ENCODE data around the gene HECTD2.

Gene HECTD2

DNA sequence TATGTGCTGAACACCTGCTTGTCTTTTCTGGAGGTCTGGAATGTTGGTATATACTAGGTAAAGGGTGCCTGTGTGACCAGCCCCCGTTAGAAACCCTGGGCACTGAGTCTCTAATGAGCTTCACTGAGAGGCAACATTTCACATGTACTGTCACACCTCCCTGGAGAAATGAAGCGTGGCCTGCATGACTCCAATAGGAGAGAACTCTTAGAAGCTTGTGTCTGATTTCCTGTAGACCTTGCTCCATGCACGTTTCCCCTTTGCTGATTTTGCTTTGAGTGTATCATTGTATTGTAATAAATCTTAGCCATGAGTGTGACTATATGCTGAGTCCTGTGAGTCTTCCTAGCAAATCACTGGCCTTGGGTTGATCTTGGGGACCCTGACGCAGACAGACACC lies 139.9 kb downstream of the HECTD2 start:
- Histone ChIP-seq H3K4me3 (no peak overlapping the region), H3K36me3 (ENCODE audit: insufficient read depth, low read length) (no peaks in the 10 kb centered on the region), H3K9me3 (ENCODE audit: low read depth, low read length) (no peaks in the 10 kb centered on the region), H3K27ac (no peak overlapping the region), H3K9ac (ENCODE audit: insufficient read length) (no peak overlapping the region)
- DNase-seq (ENCODE audit: low read depth, low spot score), result no peak
- TF ChIP-seq EZH2 (IDR thresholded peaks at IDR 0.05), result no peak
- TF ChIP-seq POLR2AphosphoS5 (IDR thresholded peaks at IDR 0.05; ENCODE audit: borderline replicate concordance, low read depth, low read length), result no peak
- no peak for TF ChIP-seq FOXP2 (optimal IDR thresholded peaks at IDR 0.05; ENCODE audit: control extremely low read depth, extremely low read length, insufficient read depth)

- Histone ChIP-seq H3K36me3 (ENCODE audit: insufficient read depth, low read length) (no peaks in the 10 kb centered on the region), H3K4me3 (no peak overlapping the region), H3K27ac (no peak overlapping the region), H3K9ac (ENCODE audit: insufficient read length) (no peak overlapping the region), H3K9me3 (ENCODE audit: low read depth, low read length) (no peaks in the 10 kb centered on the region)
- TF ChIP-seq EZH2 (IDR thresholded peaks at IDR 0.05) (no peak), POLR2AphosphoS5 (IDR thresholded peaks at IDR 0.05; ENCODE audit: borderline replicate concordance, low read depth, low read length) (no peak), FOXP2 (optimal IDR thresholded peaks at IDR 0.05; ENCODE audit: control extremely low read depth, extremely low read length, insufficient read depth) (no peak)
- DNase-seq (ENCODE audit: low read depth, low spot score), result no peak
Observed at GRCh38 chr10:91551856-91552255, 141.7 kb downstream of the HECTD2 start.

DNA sequence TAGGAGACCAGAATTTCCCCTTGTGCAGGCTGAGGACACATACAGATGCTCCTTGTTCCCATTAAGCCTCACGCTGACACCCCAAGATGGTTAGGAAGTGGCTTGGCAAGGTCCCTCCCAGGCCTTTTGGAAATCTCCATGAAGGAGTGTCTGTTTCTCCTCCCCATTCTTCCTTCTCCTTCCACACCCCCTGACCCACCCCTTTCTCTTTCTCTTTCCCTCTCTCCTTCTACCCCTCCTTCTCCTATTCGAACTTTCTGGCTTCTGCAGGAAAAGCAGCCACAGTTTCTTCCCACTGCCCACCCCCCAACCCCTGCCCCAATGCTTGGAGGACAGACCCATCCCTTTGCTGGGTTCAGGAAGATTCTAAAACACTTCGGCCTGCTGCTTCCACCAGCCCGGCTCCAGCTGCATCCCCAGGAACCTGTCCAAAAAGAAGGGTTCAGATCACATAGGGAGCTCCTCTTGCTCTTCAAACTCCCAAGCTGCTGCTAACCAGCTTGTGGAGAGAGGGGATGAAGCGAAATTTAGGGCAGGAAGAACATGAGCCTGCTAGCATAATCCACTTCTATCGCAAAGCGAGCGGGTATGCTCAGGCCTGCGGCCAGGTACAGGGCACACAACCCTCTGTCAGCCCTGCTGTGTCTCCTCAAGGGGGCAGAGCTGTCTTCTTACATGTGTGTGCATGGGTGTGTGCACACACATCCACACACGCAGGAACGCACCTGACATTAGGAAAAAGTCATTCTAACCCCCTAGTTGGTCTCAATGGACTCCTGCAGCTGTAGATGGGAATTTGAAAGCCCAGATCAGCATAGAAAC lies 142.3 kb downstream of the HECTD2 start:
- no peak for TF ChIP-seq FOXP2 (optimal IDR thresholded peaks at IDR 0.05; ENCODE audit: control extremely low read depth, extremely low read length, insufficient read depth)
- TF ChIP-seq EZH2 (IDR thresholded peaks at IDR 0.05), result no peak
- no peak for TF ChIP-seq POLR2AphosphoS5 (IDR thresholded peaks at IDR 0.05; ENCODE audit: borderline replicate concordance, low read depth, low read length)
- no peak for DNase-seq (ENCODE audit: low read depth, low spot score)
- no peak overlapping the region for H3K4me3 ChIP-seq
- H3K36me3 ChIP-seq (ENCODE audit: insufficient read depth, low read length), result no peaks in the 10 kb centered on the region
- no peak overlapping the region for H3K9ac ChIP-seq (ENCODE audit: insufficient read length)
- H3K27ac ChIP-seq, result no peak overlapping the region
- H3K9me3 ChIP-seq (ENCODE audit: low read depth, low read length), result no peaks in the 10 kb centered on the region

DNA sequence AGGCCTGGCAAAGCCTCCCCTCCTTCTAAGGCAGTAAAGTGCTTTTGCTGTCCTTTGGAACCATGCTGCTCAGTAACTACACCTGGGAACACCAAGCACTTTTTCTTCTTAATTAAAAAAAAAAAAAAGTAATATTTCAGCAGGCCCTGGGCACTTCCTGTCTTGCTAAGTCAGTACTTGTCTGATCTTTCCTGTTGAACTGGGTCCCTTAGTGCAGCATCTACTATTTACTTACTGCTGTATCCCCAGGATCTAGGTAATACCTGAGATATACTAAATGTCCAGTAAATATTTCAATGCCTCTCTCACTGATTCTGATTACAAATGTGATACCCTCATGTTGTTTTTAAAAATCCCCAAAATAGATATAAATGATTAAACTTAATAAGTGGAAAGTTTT lies 145.3 kb downstream of the HECTD2 start:
- TF ChIP-seq FOXP2 (optimal IDR thresholded peaks at IDR 0.05; ENCODE audit: control extremely low read depth, extremely low read length, insufficient read depth) (no peak), EZH2 (IDR thresholded peaks at IDR 0.05) (no peak)
- no peaks in the 10 kb centered on the region for H3K36me3 ChIP-seq (ENCODE audit: insufficient read depth, low read length)
- no peak overlapping the region for H3K9ac ChIP-seq (ENCODE audit: insufficient read length)
- no peaks in the 10 kb centered on the region for H3K9me3 ChIP-seq (ENCODE audit: low read depth, low read length)
- no peak overlapping the region for H3K4me3 ChIP-seq
- H3K27ac ChIP-seq, result no peak overlapping the region
- DNase-seq (ENCODE audit: low read depth, low spot score), result no peak

DNA sequence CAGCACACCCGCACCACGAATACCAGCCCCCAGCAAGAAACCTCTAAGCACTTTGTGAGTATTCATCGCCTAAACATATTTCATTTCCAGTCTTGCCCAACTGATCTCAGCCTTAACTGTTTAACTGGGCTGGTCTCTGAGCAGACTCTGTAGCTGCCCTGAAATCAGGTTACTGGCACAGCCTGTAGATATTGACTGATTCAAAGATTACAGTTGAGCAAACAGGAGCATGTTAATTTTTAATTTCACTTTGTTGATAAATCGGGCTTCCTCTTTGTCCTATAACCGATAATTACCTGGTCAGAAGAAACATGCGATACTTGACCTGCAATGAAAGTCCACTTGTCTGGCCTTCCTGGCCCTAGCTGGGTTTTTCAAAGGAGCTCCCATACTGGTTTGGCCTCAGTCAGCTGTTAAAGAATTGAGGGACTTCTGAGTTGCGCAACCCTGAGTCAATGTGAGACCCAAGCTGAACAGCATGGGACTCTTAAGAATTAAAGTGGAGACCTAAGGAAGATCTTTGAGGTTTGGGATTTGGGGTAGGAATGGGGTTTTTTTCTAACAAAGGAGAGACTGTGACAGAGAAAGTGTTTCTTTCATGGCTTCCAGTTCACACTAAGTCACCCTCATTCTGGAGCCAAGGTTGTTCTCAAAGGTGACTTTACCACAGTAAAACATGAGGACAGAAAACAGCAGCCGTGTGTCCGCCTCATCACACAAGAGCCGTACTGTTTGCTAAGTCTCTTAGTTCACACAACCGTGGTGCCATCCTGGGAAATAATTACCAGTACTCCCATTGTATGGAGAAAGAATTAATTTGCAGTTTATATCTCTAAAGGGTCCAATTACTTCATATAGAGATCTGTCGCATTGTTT lies 146.8 kb downstream of the HECTD2 start:
- Histone ChIP-seq H3K36me3 (ENCODE audit: insufficient read depth, low read length) (no peaks in the 10 kb centered on the region), H3K9me3 (ENCODE audit: low read depth, low read length) (no peaks in the 10 kb centered on the region), H3K27ac (peak overlapping the region; percentile 90), H3K4me3 (peak overlapping the region; percentile 51; the same call in 1 of the 2 replicates), H3K9ac (ENCODE audit: insufficient read length) (no peak overlapping the region)
- no peak for DNase-seq (ENCODE audit: low read depth, low spot score)
- TF ChIP-seq EZH2 (IDR thresholded peaks at IDR 0.05) (no peak), FOXP2 (optimal IDR thresholded peaks at IDR 0.05; ENCODE audit: control extremely low read depth, extremely low read length, insufficient read depth) (no peak), POLR2AphosphoS5 (IDR thresholded peaks at IDR 0.05; ENCODE audit: borderline replicate concordance, low read depth, low read length) (no peak)

GRCh38 chr10:91557651-91558111 lies 147.5 kb downstream of the HECTD2 start:
- TF ChIP-seq FOXP2 (optimal IDR thresholded peaks at IDR 0.05; ENCODE audit: control extremely low read depth, extremely low read length, insufficient read depth) (no peak), EZH2 (IDR thresholded peaks at IDR 0.05) (no peak), POLR2AphosphoS5 (IDR thresholded peaks at IDR 0.05; ENCODE audit: borderline replicate concordance, low read depth, low read length) (no peak)
- DNase-seq (ENCODE audit: low read depth, low spot score), result peak; percentile 28
- Histone ChIP-seq H3K4me3 (peak overlapping the region; percentile 51; the same call in 1 of the 2 replicates), H3K9me3 (ENCODE audit: low read depth, low read length) (no peaks in the 10 kb centered on the region), H3K27ac (peak overlapping the region; percentile 90), H3K9ac (ENCODE audit: insufficient read length) (no peak overlapping the region), H3K36me3 (ENCODE audit: insufficient read depth, low read length) (no peaks in the 10 kb centered on the region)

DNA sequence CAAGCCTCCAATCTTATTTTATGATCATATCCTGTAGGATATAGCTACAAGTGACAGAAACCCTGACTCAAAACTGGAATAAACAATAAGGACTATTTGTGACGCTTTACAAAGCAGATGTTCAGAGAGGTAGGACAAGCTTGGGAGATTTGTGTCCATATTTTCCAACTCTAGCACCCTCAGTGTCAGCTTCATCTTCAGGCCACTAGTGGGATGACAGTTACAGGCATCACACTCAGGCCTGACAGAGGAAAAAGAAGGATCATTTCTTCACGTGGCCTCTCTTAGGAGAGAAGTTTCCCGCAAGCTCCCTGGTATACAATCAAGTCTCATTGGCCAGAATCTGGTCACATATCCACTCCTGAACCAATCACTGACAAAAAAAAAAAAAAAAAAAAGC lies 148.3 kb downstream of the HECTD2 start:
- H3K9me3 ChIP-seq (ENCODE audit: low read depth, low read length), result no peaks in the 10 kb centered on the region
- H3K27ac ChIP-seq, result peak overlapping the region; percentile 90
- no peak for DNase-seq (ENCODE audit: low read depth, low spot score)
- no peak overlapping the region for H3K9ac ChIP-seq (ENCODE audit: insufficient read length)
- TF ChIP-seq FOXP2 (optimal IDR thresholded peaks at IDR 0.05; ENCODE audit: control extremely low read depth, extremely low read length, insufficient read depth) (no peak), EZH2 (IDR thresholded peaks at IDR 0.05) (no peak), POLR2AphosphoS5 (IDR thresholded peaks at IDR 0.05; ENCODE audit: borderline replicate concordance, low read depth, low read length) (no peak)
- H3K36me3 ChIP-seq (ENCODE audit: insufficient read depth, low read length), result no peaks in the 10 kb centered on the region
- no peak overlapping the region for H3K4me3 ChIP-seq

- H3K9me3 ChIP-seq (ENCODE audit: low read depth, low read length), result no peaks in the 10 kb centered on the region
- H3K36me3 ChIP-seq (ENCODE audit: insufficient read depth, low read length), result no peaks in the 10 kb centered on the region
- H3K9ac ChIP-seq (ENCODE audit: insufficient read length), result no peak overlapping the region
- H3K27ac ChIP-seq, result no peak overlapping the region
- H3K4me3 ChIP-seq, result no peak overlapping the region
- TF ChIP-seq POLR2AphosphoS5 (IDR thresholded peaks at IDR 0.05; ENCODE audit: borderline replicate concordance, low read depth, low read length), result no peak
- no peak for TF ChIP-seq EZH2 (IDR thresholded peaks at IDR 0.05)
- no peak for TF ChIP-seq FOXP2 (optimal IDR thresholded peaks at IDR 0.05; ENCODE audit: control extremely low read depth, extremely low read length, insufficient read depth)
- no peak for DNase-seq (ENCODE audit: low read depth, low spot score)
Observed at GRCh38 chr10:91559169-91559568, 149.0 kb downstream of the HECTD2 start.
